ENCODE measurements around the gene ZNF804A. TPM values are rescaled to one million over a fixed set of nuclear protein-coding genes. Genes with fewer than 3 reads are reported as not detected.

Gene ZNF804A
- total RNA-seq, 4 donors from 2014 or later, result 0.27 to 7.9 (median 1.4) TPM; not detected in 1

GRCh38 chr2:184728411-184728810, 130.1 kb downstream of the ZNF804A start:
- Histone ChIP-seq H3K4me3 (no peak overlapping the region), H3K4me1 (no peaks in the 10 kb centered on the region), H3K27ac (no peak overlapping the region), H3K9me3 (no peaks in the 10 kb centered on the region), H3K27me3 (no peaks in the 10 kb centered on the region), H3K36me3 (no peaks in the 10 kb centered on the region)
- intact Hi-C loops (cut with DNase I; ENCODE audit: low total_unique reads), result no loop called here
- TF ChIP-seq POLR2A (IDR thresholded peaks at IDR 0.05) (no peak), CTCF (IDR thresholded peaks at IDR 0.05) (no peak)
- DNase-seq, result no peak

- no peak for DNase-seq
- no peak for TF ChIP-seq CTCF (IDR thresholded peaks at IDR 0.05)
- no peak for TF ChIP-seq POLR2A (IDR thresholded peaks at IDR 0.05)
- Histone ChIP-seq H3K27ac (no peak overlapping the region), H3K9me3 (no peaks in the 10 kb centered on the region), H3K36me3 (no peaks in the 10 kb centered on the region), H3K27me3 (no peaks in the 10 kb centered on the region), H3K4me3 (no peak overlapping the region), H3K4me1 (no peaks in the 10 kb centered on the region)
- intact Hi-C loops (cut with DNase I; ENCODE audit: low total_unique reads), result no loop called here
Observed at GRCh38 chr2:184729581-184729980, 131.3 kb downstream of the ZNF804A start.

GRCh38 chr2:184730288-184730687, 132.0 kb downstream of the ZNF804A start:
- no peaks in the 10 kb centered on the region for H3K27me3 ChIP-seq
- H3K4me1 ChIP-seq, result no peaks in the 10 kb centered on the region
- TF ChIP-seq CTCF (IDR thresholded peaks at IDR 0.05) (no peak), POLR2A (IDR thresholded peaks at IDR 0.05) (no peak)
- DNase-seq, result no peak
- H3K4me3 ChIP-seq, result no peak overlapping the region
- H3K36me3 ChIP-seq, result no peaks in the 10 kb centered on the region
- no peak overlapping the region for H3K27ac ChIP-seq
- intact Hi-C loops (cut with DNase I; ENCODE audit: low total_unique reads), result no loop called here
- H3K9me3 ChIP-seq, result no peaks in the 10 kb centered on the region

GRCh38 chr2:184734338-184734737, 136.0 kb downstream of the ZNF804A start:
- intact Hi-C loops (cut with DNase I; ENCODE audit: low total_unique reads), result no loop called here
- DNase-seq, result no peak
- H3K4me3 ChIP-seq, result no peak overlapping the region
- H3K9me3 ChIP-seq, result no peaks in the 10 kb centered on the region
- no peaks in the 10 kb centered on the region for H3K4me1 ChIP-seq
- TF ChIP-seq CTCF (IDR thresholded peaks at IDR 0.05), result no peak
- no peak for TF ChIP-seq POLR2A (IDR thresholded peaks at IDR 0.05)
- no peaks in the 10 kb centered on the region for H3K27me3 ChIP-seq
- H3K36me3 ChIP-seq, result no peaks in the 10 kb centered on the region
- no peak overlapping the region for H3K27ac ChIP-seq

GRCh38 chr2:184735611-184736010, 137.3 kb downstream of the ZNF804A start:
- Histone ChIP-seq H3K27ac (no peak overlapping the region), H3K4me3 (no peak overlapping the region), H3K36me3 (no peaks in the 10 kb centered on the region), H3K4me1 (no peaks in the 10 kb centered on the region), H3K9me3 (no peaks in the 10 kb centered on the region), H3K27me3 (no peaks in the 10 kb centered on the region)
- TF ChIP-seq POLR2A (IDR thresholded peaks at IDR 0.05) (no peak), CTCF (IDR thresholded peaks at IDR 0.05) (no peak)
- DNase-seq, result no peak
- intact Hi-C loops (cut with DNase I; ENCODE audit: low total_unique reads), result no loop called here

Measured in uterus (tissue), 4 donors.